DND-41 (cell line): Measurements from ENCODE around the gene HYCC2.

Experiments used
- CTCF ChIP-seq: IDR thresholded peaks from 2 replicates; pipeline ENCODE4 v1.5.1; 2012; ENCODE audit warnings: borderline replicate concordance, low read length, moderate library complexity, mild to moderate bottlenecking; ENCODE audit not compliant: poor library complexity, severe bottlenecking; ENCODE audit errors: extremely low read depth
- EZH2 ChIP-seq: IDR thresholded peaks from 3 replicates; pipeline ENCODE4 v1.6.1; 2012; ENCODE audit warnings: borderline replicate concordance, low read depth, mild to moderate bottlenecking, moderate library complexity, low read length, inconsistent platforms; ENCODE audit not compliant: severe bottlenecking

DNA sequence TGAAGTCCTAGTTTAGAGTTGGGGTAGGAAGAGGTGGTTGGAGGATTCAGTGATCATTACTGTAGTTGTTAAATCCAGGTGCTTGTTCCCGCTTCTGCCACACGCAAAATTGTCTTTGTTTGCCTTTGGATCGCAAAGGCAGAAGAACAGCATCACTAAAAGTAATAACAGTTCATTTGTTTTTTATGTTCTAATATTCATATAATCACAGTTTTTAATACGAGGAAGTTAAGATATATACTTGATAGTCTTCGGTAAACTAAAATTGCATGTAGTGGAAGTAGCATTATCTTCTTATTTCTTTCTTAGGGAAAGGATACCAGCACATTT is 695 bp upstream of the HYCC2 start:
- TF ChIP-seq CTCF (no peak), EZH2 (no peak)
